GM18867 (cell line): ENCODE results near the gene SH3PXD2A.
"Not testable (repeated sequence)": the region's sequence is repeated elsewhere in the genome, so short reads cannot be mapped to it uniquely, and the experiment has no call there.

ENCODE experiments used
- ATAC-seq: cut with Tn5 transposase; IDR thresholded peaks from one replicate; pipeline ENCODE4 v1.9.1; 2021; ENCODE audit warnings: mild to moderate bottlenecking, moderate library complexity; ENCODE audit not compliant: unreplicated experiment

SH3PXD2A gene

GRCh38 chr10:103676058-103676785, 179.2 kb downstream of the SH3PXD2A start:
- no peak for ATAC-seq

GRCh38 chr10:103673606-103674005, 181.8 kb downstream of the SH3PXD2A start:
- no peak for ATAC-seq

GRCh38 chr10:103672345-103672744, 183.0 kb downstream of the SH3PXD2A start:
- no peak for ATAC-seq

- ATAC-seq: no peak
Observed at GRCh38 chr10:103671126-103671895, 184.1 kb downstream of the SH3PXD2A start.

GRCh38 chr10:103669944-103670343, 185.4 kb downstream of the SH3PXD2A start:
- ATAC-seq: no peak

GRCh38 chr10:103669243-103669929, 186.0 kb downstream of the SH3PXD2A start:
- ATAC-seq: no peak

- ATAC-seq: no peak
Observed at GRCh38 chr10:103668351-103669242, 186.8 kb downstream of the SH3PXD2A start.

GRCh38 chr10:103667356-103667755, 188.0 kb downstream of the SH3PXD2A start:
- no peak for ATAC-seq

- no peak for ATAC-seq
Observed at GRCh38 chr10:103666762-103667150, 188.6 kb downstream of the SH3PXD2A start.

GRCh38 chr10:103666087-103666761, 189.2 kb downstream of the SH3PXD2A start:
- ATAC-seq: no peak

- ATAC-seq: no peak
Observed at GRCh38 chr10:103665162-103665889, 190.1 kb downstream of the SH3PXD2A start.

- no peak for ATAC-seq
Observed at GRCh38 chr10:103663802-103664201, 191.6 kb downstream of the SH3PXD2A start.

GRCh38 chr10:103663236-103663635, 192.1 kb downstream of the SH3PXD2A start:
- ATAC-seq: no peak

GRCh38 chr10:103662704-103663103, 192.7 kb downstream of the SH3PXD2A start:
- not testable (repeated sequence) for ATAC-seq

- no peak for ATAC-seq
Observed at GRCh38 chr10:103661198-103661950, 194.0 kb downstream of the SH3PXD2A start.

- no peak for ATAC-seq
Observed at GRCh38 chr10:103660364-103661197, 194.8 kb downstream of the SH3PXD2A start.

- no peak for ATAC-seq
Observed at GRCh38 chr10:103659674-103660363, 195.6 kb downstream of the SH3PXD2A start.
